Activated CD4-positive, alpha-beta T cell treated with anti-CD3 and anti-CD28 coated beads for 36 hours (primary cell): Measurements from ENCODE around the gene CASQ2. TPM values are rescaled to one million over a fixed set of nuclear protein-coding genes. Genes with fewer than 3 reads are reported as not detected.

Experiments used
- ATAC-seq: fragments of 200-7000 bp; cut with Tn5 transposase; one replicate; pipeline ENCODE4 v1.10.0; 2021; ENCODE audit warnings: mild to moderate bottlenecking, moderate library complexity
- CTCF ChIA-PET: fragments of 350-600 bp; sonication (Branson Sonifier 250); formaldehyde crosslinking; loops from one replicate; lab custom pipeline; 2021; ENCODE audit warnings: antibody characterized with exemption; lab: Charles Lee
- POLR2A ChIA-PET: fragments of 350-600 bp; sonication (Branson Sonifier 250); formaldehyde crosslinking; loops from one replicate; lab custom pipeline; 2021; ENCODE audit warnings: antibody characterized with exemption, inconsistent platforms; lab: Charles Lee
- DNase-seq: peaks from one replicate; pipeline ENCODE4 v3.0.0-alpha.2; 2020
- H3K27ac Mint-ChIP-seq: one replicate; pipeline ENCODE4 v1.8.0; 2021; ENCODE audit warnings: mixed read lengths
- H3K27me3 Mint-ChIP-seq: one replicate; pipeline ENCODE4 v1.8.0; 2021; ENCODE audit warnings: mixed read lengths
- H3K36me3 Mint-ChIP-seq: one replicate; pipeline ENCODE4 v1.8.0; 2021; ENCODE audit warnings: low read depth, mixed read lengths
- H3K4me1 Mint-ChIP-seq: one replicate; pipeline ENCODE4 v1.8.0; 2021; ENCODE audit warnings: mixed read lengths
- H3K4me3 Mint-ChIP-seq: one replicate; pipeline ENCODE4 v1.8.0; 2021; ENCODE audit warnings: mild to moderate bottlenecking, moderate library complexity, mixed read lengths
- H3K9me3 Mint-ChIP-seq: one replicate; pipeline ENCODE4 v1.8.0; 2021; ENCODE audit warnings: low read depth, mixed read lengths
- intact Hi-C, 2 experiments: fragments of 100-400 bp; cut with DNase I in 1 of 2; cut with micrococcal nuclease in 1 of 2; formaldehyde crosslinking; loops; one replicate each; pipeline versions ENCODE4 v1.14.2 to v1.15.1; 2022 to 2024; cut with DNase I, micrococcal nuclease
- total RNA-seq, 2 experiments: library from RNA; stranded (reverse); gene quantifications; one replicate each; pipeline ENCODE4 v1.2.3, GENCODE V29; 2021

Gene CASQ2
- total RNA-seq, 2 experiments from 2014 or later = not detected

- no peak for DNase-seq
- intact Hi-C loops = no loop called here
- Mint-ChIP-seq H3K27ac (no peak overlapping the region), H3K27me3 (peaks cover 8% of the 10 kb centered on the region), H3K4me3 (no peak overlapping the region), H3K9me3 (peaks cover 2% of the 10 kb centered on the region), H3K4me1 (no peaks in the 10 kb centered on the region), H3K36me3 (no peaks in the 10 kb centered on the region)
- CTCF ChIA-PET = interaction anchor here (1.4 kb wide), 1 partner anchor 49 kb away, joined by 3 read pairs; no protein-coding TSS in a partner anchor
- POLR2A ChIA-PET = no interaction called here
- ATAC-seq = no peak
These were observed 12.8 kb downstream of the CASQ2 start for GRCh38 chr1:115755456-115756370.

GRCh38 chr1:115753830-115754229, 14.7 kb downstream of the CASQ2 start:
- H3K36me3 Mint-ChIP-seq = no peaks in the 10 kb centered on the region
- H3K27ac Mint-ChIP-seq = no peak overlapping the region

GRCh38 chr1:115753361-115753760, 15.2 kb downstream of the CASQ2 start:
- no peak overlapping the region for H3K27ac Mint-ChIP-seq
- H3K36me3 Mint-ChIP-seq = no peaks in the 10 kb centered on the region
- CTCF ChIA-PET = interaction anchor here (0.6 kb wide), 1 partner anchor 210 kb away, joined by 3 read pairs; no protein-coding TSS in a partner anchor
- no peak for ATAC-seq
- no peaks in the 10 kb centered on the region for H3K9me3 Mint-ChIP-seq
- peaks cover 14% of the 10 kb centered on the region for H3K27me3 Mint-ChIP-seq
- intact Hi-C loops = no loop called here
- H3K4me3 Mint-ChIP-seq = no peak overlapping the region
- no peaks in the 10 kb centered on the region for H3K4me1 Mint-ChIP-seq
- POLR2A ChIA-PET = no interaction called here
- DNase-seq = no peak

More at GRCh38 chr1:115753830-115754229, 14.7 kb downstream of the CASQ2 start:
- peaks cover 14% of the 10 kb centered on the region for H3K27me3 Mint-ChIP-seq
- no peak for ATAC-seq
- no peaks in the 10 kb centered on the region for H3K4me1 Mint-ChIP-seq
- ChIA-PET CTCF (interaction anchor here (1.4 kb wide), 1 partner anchor 47 kb away, joined by 3 read pairs; no protein-coding TSS in a partner anchor), POLR2A (no interaction called here)
- H3K4me3 Mint-ChIP-seq = no peak overlapping the region
- H3K9me3 Mint-ChIP-seq = no peaks in the 10 kb centered on the region
- no peak for DNase-seq
- intact Hi-C loops = no loop called here

- H3K9me3 Mint-ChIP-seq = no peaks in the 10 kb centered on the region
- DNase-seq = no peak
- no peak overlapping the region for H3K4me3 Mint-ChIP-seq
- no peaks in the 10 kb centered on the region for H3K4me1 Mint-ChIP-seq
- no peak for ATAC-seq
- ChIA-PET POLR2A (no interaction called here), CTCF (no interaction called here)
- peaks cover 23% of the 10 kb centered on the region for H3K27me3 Mint-ChIP-seq
- H3K36me3 Mint-ChIP-seq = no peaks in the 10 kb centered on the region
- no peak overlapping the region for H3K27ac Mint-ChIP-seq
- intact Hi-C loops = no loop called here
These were observed 19.9 kb downstream of the CASQ2 start for GRCh38 chr1:115748401-115749150.

- ChIA-PET POLR2A (no interaction called here), CTCF (no interaction called here)
- DNase-seq = no peak
- no peak overlapping the region for H3K27ac Mint-ChIP-seq
- H3K4me1 Mint-ChIP-seq = no peaks in the 10 kb centered on the region
- intact Hi-C loops = no loop called here
- no peak overlapping the region for H3K4me3 Mint-ChIP-seq
- peaks cover 17% of the 10 kb centered on the region for H3K27me3 Mint-ChIP-seq
- no peaks in the 10 kb centered on the region for H3K9me3 Mint-ChIP-seq
- no peak for ATAC-seq
- no peaks in the 10 kb centered on the region for H3K36me3 Mint-ChIP-seq
These were observed 22.4 kb downstream of the CASQ2 start for GRCh38 chr1:115746021-115746690.

GRCh38 chr1:115744646-115745275, 23.8 kb downstream of the CASQ2 start:
- Mint-ChIP-seq H3K9me3 (no peaks in the 10 kb centered on the region), H3K36me3 (no peaks in the 10 kb centered on the region), H3K27ac (no peak overlapping the region), H3K4me3 (no peak overlapping the region), H3K27me3 (peaks cover 15% of the 10 kb centered on the region), H3K4me1 (no peaks in the 10 kb centered on the region)
- DNase-seq (no peak), ATAC-seq (no peak)
- ChIA-PET CTCF (no interaction called here), POLR2A (no interaction called here)
- intact Hi-C loops = no loop called here

- Mint-ChIP-seq H3K27ac (no peak overlapping the region), H3K4me3 (no peak overlapping the region), H3K4me1 (no peaks in the 10 kb centered on the region), H3K9me3 (no peaks in the 10 kb centered on the region), H3K36me3 (no peaks in the 10 kb centered on the region), H3K27me3 (peaks cover 9% of the 10 kb centered on the region)
- CTCF ChIA-PET = no interaction called here
- POLR2A ChIA-PET = no interaction called here
- intact Hi-C loops = no loop called here
- ATAC-seq = no peak
- no peak for DNase-seq
These were observed 27.7 kb downstream of the CASQ2 start for GRCh38 chr1:115740811-115741210.

- CTCF ChIA-PET = no interaction called here
- intact Hi-C loops = no loop called here
- ATAC-seq = no peak
These were observed 36.2 kb downstream of the CASQ2 start for GRCh38 chr1:115732316-115732715.

GRCh38 chr1:115729756-115730155, 38.8 kb downstream of the CASQ2 start:
- H3K4me3 Mint-ChIP-seq = no peak overlapping the region
- no peak for ATAC-seq
- H3K9me3 Mint-ChIP-seq = no peaks in the 10 kb centered on the region
- no peak overlapping the region for H3K27ac Mint-ChIP-seq
- no peaks in the 10 kb centered on the region for H3K36me3 Mint-ChIP-seq
- no peak for DNase-seq
- CTCF ChIA-PET = no interaction called here
- intact Hi-C loops = no loop called here
- H3K4me1 Mint-ChIP-seq = no peaks in the 10 kb centered on the region
- H3K27me3 Mint-ChIP-seq = peaks cover 2% of the 10 kb centered on the region
- POLR2A ChIA-PET = no interaction called here

More at GRCh38 chr1:115732316-115732715, 36.2 kb downstream of the CASQ2 start:
- Mint-ChIP-seq H3K36me3 (no peaks in the 10 kb centered on the region), H3K4me3 (no peak overlapping the region), H3K4me1 (no peaks in the 10 kb centered on the region), H3K27me3 (peaks cover 2% of the 10 kb centered on the region), H3K27ac (no peak overlapping the region), H3K9me3 (no peaks in the 10 kb centered on the region)
- POLR2A ChIA-PET = no interaction called here
- no peak for DNase-seq

- no peak overlapping the region for H3K4me3 Mint-ChIP-seq
- ATAC-seq (no peak), DNase-seq (no peak)
- H3K27ac Mint-ChIP-seq = no peak overlapping the region
- intact Hi-C loops = no loop called here
- ChIA-PET CTCF (no interaction called here), POLR2A (interaction anchor here (0.6 kb wide), 1 partner anchor 223 kb away, joined by 3 read pairs; no protein-coding TSS in a partner anchor)
- H3K36me3 Mint-ChIP-seq = no peaks in the 10 kb centered on the region
- H3K27me3 Mint-ChIP-seq = peaks cover 2% of the 10 kb centered on the region
- H3K9me3 Mint-ChIP-seq = no peaks in the 10 kb centered on the region
- no peaks in the 10 kb centered on the region for H3K4me1 Mint-ChIP-seq
These were observed 40.2 kb downstream of the CASQ2 start for GRCh38 chr1:115728341-115728740.

GRCh38 chr1:115727706-115728249, 40.7 kb downstream of the CASQ2 start:
- Mint-ChIP-seq H3K27me3 (peaks cover 2% of the 10 kb centered on the region), H3K4me1 (no peaks in the 10 kb centered on the region), H3K27ac (no peak overlapping the region), H3K4me3 (no peak overlapping the region), H3K36me3 (no peaks in the 10 kb centered on the region), H3K9me3 (no peaks in the 10 kb centered on the region)
- ChIA-PET CTCF (no interaction called here), POLR2A (interaction anchor here (0.6 kb wide), 1 partner anchor 224 kb away, joined by 3 read pairs; no protein-coding TSS in a partner anchor)
- intact Hi-C loops = no loop called here
- DNase-seq = no peak
- no peak for ATAC-seq
